CD14-positive monocyte (primary cell): ENCODE data around the gene AHNAK2. TPM values are rescaled to one million over a fixed set of nuclear protein-coding genes. Genes with fewer than 3 reads are reported as not detected.
A peak's percentile ranks its signal among the peaks of the same experiment; 100 is the strongest.

Source experiments
- DNase-seq, 3 donors: peaks; one replicate each; pipeline ENCODE4 v3.0.0-alpha.2; 2011 to 2022
- H2AFZ ChIP-seq: 2 replicates; pipeline ENCODE4 v1.6.0; 2012; ENCODE audit warnings: mild to moderate bottlenecking, low read depth, low read length, inconsistent platforms; ENCODE audit not compliant: insufficient read depth, poor library complexity, severe bottlenecking
- H3K27ac ChIP-seq, 2 donors: 1 replicate in 1 of 2; 2 replicates in 1 of 2; pipeline ENCODE4 v1.5.1; 2012 to 2013; ENCODE audit warnings: low read length in 2 of 2, control low read depth in 1 of 2, inconsistent platforms in 1 of 2, low read depth in 1 of 2, mild to moderate bottlenecking in 1 of 2
- H3K27me3 ChIP-seq, 2 donors: one replicate each; pipeline versions ENCODE4 v1.6.0 to v1.6.1; 2011 to 2013; ENCODE audit warnings: low read length in 2 of 2; ENCODE audit not compliant: control insufficient read depth in 2 of 2, insufficient read depth in 2 of 2
- H3K36me3 ChIP-seq, 2 donors: replicated peaks in 1 of 2; 1 replicate in 1 of 2; 2 replicates in 1 of 2; pipeline versions ENCODE4 v1.5.1 to v1.6.1; 2012 to 2013; ENCODE audit warnings: low read length in 2 of 2, control low read depth in 1 of 2, inconsistent platforms in 1 of 2, mild to moderate bottlenecking in 1 of 2; ENCODE audit not compliant: insufficient read depth in 2 of 2, control insufficient read depth in 1 of 2
- H3K4me1 ChIP-seq, 2 donors: 1 replicate in 1 of 2; 2 replicates in 1 of 2; pipeline versions ENCODE4 v1.5.1 to v1.6.1; 2012 to 2013; ENCODE audit warnings: low read length in 2 of 2, control low read depth in 1 of 2, inconsistent platforms in 1 of 2, mild to moderate bottlenecking in 1 of 2, moderate library complexity in 1 of 2; ENCODE audit not compliant: insufficient read depth in 2 of 2, control insufficient read depth in 1 of 2
- H3K4me2 ChIP-seq: replicated peaks from 2 replicates; pipeline ENCODE3; 2012; ENCODE audit warnings: low read length, moderate library complexity, mild to moderate bottlenecking; ENCODE audit not compliant: poor library complexity, severe bottlenecking; ENCODE audit errors: extremely low read depth
- H3K4me3 ChIP-seq, 3 experiments: fragments of 200-600 bp in 1 of 3; sonication (generic) in 1 of 3; replicated peaks in 1 of 3; 1 replicate in 2 of 3; 2 replicates in 1 of 3; pipeline ENCODE4 v1.5.1; 2011 to 2013; ENCODE audit warnings: low read length in 3 of 3, mild to moderate bottlenecking in 3 of 3, control low read depth in 2 of 3, low read depth in 2 of 3, inconsistent platforms in 1 of 3, moderate library complexity in 1 of 3
- H3K79me2 ChIP-seq: 2 replicates; pipeline ENCODE4 v1.6.0; 2012; ENCODE audit warnings: mild to moderate bottlenecking, control low read depth, inconsistent platforms, low read length, moderate library complexity; ENCODE audit not compliant: insufficient read depth
- H3K9ac ChIP-seq: 2 replicates; pipeline ENCODE4 v1.6.0; 2017; ENCODE audit warnings: low read length, mild to moderate bottlenecking; ENCODE audit not compliant: insufficient read depth, poor library complexity, severe bottlenecking
- H3K9me3 ChIP-seq, 2 donors: replicated peaks in 1 of 2; 1 replicate in 1 of 2; 2 replicates in 1 of 2; pipeline versions ENCODE4 v1.5.1 to v1.6.1; 2012 to 2013; ENCODE audit warnings: low read length in 2 of 2, control low read depth in 1 of 2; ENCODE audit not compliant: control insufficient read depth in 1 of 2, insufficient read depth in 1 of 2
- H4K20me1 ChIP-seq: 2 replicates; pipeline ENCODE4 v1.6.0; 2012; ENCODE audit warnings: mild to moderate bottlenecking, low read length, control low read depth, moderate library complexity; ENCODE audit not compliant: insufficient read depth
- H3K27ac Mint-ChIP-seq, 7 donors: one replicate each; pipeline ENCODE4 v1.8.0; 2020; ENCODE audit warnings: mild to moderate bottlenecking in 7 of 7, mixed read lengths in 7 of 7, moderate library complexity in 6 of 7, inconsistent platforms in 2 of 7
- H3K27me3 Mint-ChIP-seq, 3 donors: one replicate each; pipeline ENCODE4 v1.8.0; 2021 to 2022; ENCODE audit warnings: low read depth in 3 of 3, mild to moderate bottlenecking in 3 of 3, mixed read lengths in 3 of 3, moderate library complexity in 3 of 3, inconsistent platforms in 1 of 3
- H3K36me3 Mint-ChIP-seq, 2 donors: one replicate each; pipeline ENCODE4 v1.8.0; 2020; ENCODE audit warnings: mixed read lengths in 2 of 2, inconsistent platforms in 1 of 2, mild to moderate bottlenecking in 1 of 2
- H3K4me1 Mint-ChIP-seq: one replicate; pipeline ENCODE4 v1.8.0; 2020; ENCODE audit warnings: mild to moderate bottlenecking, mixed read lengths
- H3K4me3 Mint-ChIP-seq, 2 donors: one replicate each; pipeline ENCODE4 v1.8.0; 2020; ENCODE audit warnings: mild to moderate bottlenecking in 2 of 2, mixed read lengths in 2 of 2, moderate library complexity in 1 of 2
- H3K9me3 Mint-ChIP-seq, 7 donors: one replicate each; pipeline ENCODE4 v1.8.0; 2020 to 2022; ENCODE audit warnings: mixed read lengths in 7 of 7, mild to moderate bottlenecking in 6 of 7, moderate library complexity in 6 of 7, inconsistent platforms in 2 of 7
- WGBS: methylation state at CpG from one replicate; pipeline ENCODE4 v1.1.5; 2013; ENCODE audit warnings: missing lambda C conversion rate; ENCODE audit not compliant: insufficient coverage; 5-methylcytosine and 5-hydroxymethylcytosine counted together
- intact Hi-C, 2 donors: fragments of 100-400 bp; cut with micrococcal nuclease; formaldehyde crosslinking; loops; one replicate each; pipeline versions ENCODE4 v1.15.0 to v1.15.1; 2023
- polyA plus RNA-seq, 3 donors: library from polyadenylated mRNA; depleted of rRNA in 1 of 3; unstranded in 2 of 3; stranded (reverse) in 1 of 3; fragments of 300-500 nt in 2 of 3; fragments of >200 nt in 1 of 3; fragmentation: Illumina TruSeq in 2 of 3; gene quantifications; 1 replicate in 2 of 3; 2 replicates in 1 of 3; pipeline ENCODE4 v1.2.3, GENCODE V29; 2012 to 2021
- TF ChIP-seq, protein P1 (sequence below): fragments of 200-600 bp; IDR thresholded peaks from one replicate; pipeline ENCODE4 v1.8.0; 2022; ENCODE audit warnings: antibody characterized with exemption, mild to moderate bottlenecking

Gene AHNAK2
- polyA plus RNA-seq, 3 donors, result 0.01 TPM; not detected in 2

DNA sequence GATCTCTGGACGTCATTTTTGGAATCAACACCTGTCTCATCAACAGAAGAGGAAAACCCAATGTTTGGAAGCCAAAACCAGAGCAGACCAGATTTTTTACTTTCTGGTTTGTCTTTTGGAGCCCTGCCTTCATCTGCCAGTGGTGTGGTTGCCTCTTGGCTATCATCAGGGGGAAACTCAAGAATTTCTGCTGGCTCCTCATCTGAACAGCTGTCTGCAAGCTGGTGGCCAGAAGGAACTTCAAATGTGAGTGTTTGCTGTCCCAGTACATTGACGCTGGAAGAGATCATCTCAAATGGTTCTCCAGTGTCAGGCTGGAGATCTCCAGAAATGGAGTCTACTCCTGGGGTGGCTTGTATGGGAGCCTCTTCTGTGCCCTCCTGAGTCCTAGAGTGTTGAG is 39.7 kb downstream of the AHNAK2 start:
- Histone ChIP-seq H3K27me3 (peaks cover 7 to 38% of the 10 kb centered on the region in 2 donors), H3K4me2 (no peak overlapping the region), H3K4me1 (no peaks in the 10 kb centered on the region), H3K79me2 (no peaks in the 10 kb centered on the region), H2AFZ (no peak overlapping the region), H3K9ac (no peak overlapping the region), H3K4me3 (no peak overlapping the region), H3K9me3 (peaks cover 0 to 3% of the 10 kb centered on the region in 2 donors), H4K20me1 (no peaks in the 10 kb centered on the region), H3K36me3 (no peaks in the 10 kb centered on the region), H3K27ac (no peak overlapping the region)
- Mint-ChIP-seq H3K9me3 (peaks cover 0 to 4% (median 0%) of the 10 kb centered on the region in 7 donors), H3K36me3 (peaks cover 0 to 4% of the 10 kb centered on the region in 2 donors), H3K4me3 (no peak overlapping the region), H3K27me3 (peaks cover 41 to 51% (median 43%) of the 10 kb centered on the region in 3 donors), H3K27ac (no peak overlapping the region), H3K4me1 (no peaks in the 10 kb centered on the region)
- WGBS, result 87% methylated on average over 2 of the region's 2 CpGs
- no peak for DNase-seq
- TF ChIP-seq, protein P1, sequence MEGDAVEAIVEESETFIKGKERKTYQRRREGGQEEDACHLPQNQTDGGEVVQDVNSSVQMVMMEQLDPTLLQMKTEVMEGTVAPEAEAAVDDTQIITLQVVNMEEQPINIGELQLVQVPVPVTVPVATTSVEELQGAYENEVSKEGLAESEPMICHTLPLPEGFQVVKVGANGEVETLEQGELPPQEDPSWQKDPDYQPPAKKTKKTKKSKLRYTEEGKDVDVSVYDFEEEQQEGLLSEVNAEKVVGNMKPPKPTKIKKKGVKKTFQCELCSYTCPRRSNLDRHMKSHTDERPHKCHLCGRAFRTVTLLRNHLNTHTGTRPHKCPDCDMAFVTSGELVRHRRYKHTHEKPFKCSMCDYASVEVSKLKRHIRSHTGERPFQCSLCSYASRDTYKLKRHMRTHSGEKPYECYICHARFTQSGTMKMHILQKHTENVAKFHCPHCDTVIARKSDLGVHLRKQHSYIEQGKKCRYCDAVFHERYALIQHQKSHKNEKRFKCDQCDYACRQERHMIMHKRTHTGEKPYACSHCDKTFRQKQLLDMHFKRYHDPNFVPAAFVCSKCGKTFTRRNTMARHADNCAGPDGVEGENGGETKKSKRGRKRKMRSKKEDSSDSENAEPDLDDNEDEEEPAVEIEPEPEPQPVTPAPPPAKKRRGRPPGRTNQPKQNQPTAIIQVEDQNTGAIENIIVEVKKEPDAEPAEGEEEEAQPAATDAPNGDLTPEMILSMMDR, result no peak
- intact Hi-C loops, result no loop called here

DNA sequence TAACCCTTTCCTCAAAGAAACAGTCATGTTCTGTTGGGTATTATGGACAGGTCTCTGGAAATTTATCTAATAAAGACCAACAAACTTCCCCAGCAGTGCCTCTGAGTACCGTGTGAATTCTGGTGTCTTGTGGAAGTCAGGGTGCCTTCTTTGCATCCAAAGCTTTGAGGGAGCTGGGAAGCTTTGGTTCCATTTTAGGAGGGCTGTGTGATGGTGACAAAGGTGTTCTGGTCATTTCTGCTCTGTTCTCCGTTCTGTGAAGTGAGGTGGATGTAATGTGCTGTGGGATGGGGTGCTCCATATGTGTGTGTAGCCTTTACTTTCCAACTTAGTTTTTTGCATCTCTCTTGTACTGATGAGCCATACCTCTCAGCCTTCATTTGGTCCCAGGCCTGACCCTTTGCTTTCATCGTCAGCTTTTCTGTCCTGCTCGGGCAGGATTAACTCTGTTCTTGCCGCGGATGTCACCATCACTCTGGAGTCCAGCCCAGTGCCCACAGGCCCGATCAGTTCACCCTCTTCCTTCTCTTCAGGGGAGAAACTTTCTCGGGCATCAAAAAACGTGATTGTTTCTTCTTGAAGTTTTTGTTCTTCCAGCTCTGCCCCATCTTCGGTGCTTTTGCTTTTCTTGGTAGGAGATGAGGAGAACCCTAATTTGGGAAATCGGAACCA is 40.3 kb downstream of the AHNAK2 start:
- peak overlapping the region in 1 of 2 donors; percentile 17 for H3K4me3 Mint-ChIP-seq
- peaks cover 41 to 51% (median 43%) of the 10 kb centered on the region in 3 donors for H3K27me3 Mint-ChIP-seq
- H3K4me2 ChIP-seq, result no peak overlapping the region
- no peak overlapping the region for H3K27ac ChIP-seq
- 90% methylated on average over 6 of the region's 11 CpGs for WGBS
- no peaks in the 10 kb centered on the region for H3K79me2 ChIP-seq
- H2AFZ ChIP-seq, result no peak overlapping the region
- peaks cover 2 to 4% of the 10 kb centered on the region in 2 donors for H3K4me1 ChIP-seq
- H3K36me3 ChIP-seq, result no peaks in the 10 kb centered on the region
- TF ChIP-seq, protein P1, result no peak
- H3K27me3 ChIP-seq, result peaks cover 7 to 38% of the 10 kb centered on the region in 2 donors
- H3K27ac Mint-ChIP-seq, result no peak overlapping the region
- intact Hi-C loops, result no loop called here
- no peaks in the 10 kb centered on the region for H4K20me1 ChIP-seq
- peaks cover 0 to 3% of the 10 kb centered on the region in 2 donors for H3K9me3 ChIP-seq
- H3K4me1 Mint-ChIP-seq, result no peaks in the 10 kb centered on the region
- DNase-seq, result no peak
- H3K36me3 Mint-ChIP-seq, result peaks cover 0 to 4% of the 10 kb centered on the region in 2 donors
- peaks cover 0 to 4% (median 0%) of the 10 kb centered on the region in 7 donors for H3K9me3 Mint-ChIP-seq
- no peak overlapping the region for H3K9ac ChIP-seq
- no peak overlapping the region for H3K4me3 ChIP-seq
